Endodermal cell (in vitro differentiated cells): ENCODE measurements around the gene CHD1L. TPM values are rescaled to one million over a fixed set of nuclear protein-coding genes. Genes with fewer than 3 reads are reported as not detected.

Source experiments
- DNase-seq: peaks from one replicate; pipeline ENCODE4 v3.0.0-alpha.2; 2017
- H3K27ac ChIP-seq: 2 replicates; pipeline ENCODE4 v1.5.1; 2013; ENCODE audit warnings: mild to moderate bottlenecking, low read depth, low read length, moderate library complexity
- H3K27me3 ChIP-seq: 2 replicates; pipeline ENCODE4 v1.6.1; 2013; ENCODE audit warnings: mild to moderate bottlenecking, low read length, moderate library complexity; ENCODE audit not compliant: insufficient read depth, control insufficient read depth, poor library complexity, severe bottlenecking
- H3K36me3 ChIP-seq: 2 replicates; pipeline ENCODE4 v1.7.0; 2013; ENCODE audit warnings: mild to moderate bottlenecking, low read length, moderate library complexity; ENCODE audit not compliant: control insufficient read depth, insufficient read depth
- H3K4me1 ChIP-seq: one replicate; pipeline ENCODE4 v1.7.0; 2013; ENCODE audit warnings: low read length; ENCODE audit not compliant: control insufficient read depth, insufficient read depth
- H3K4me3 ChIP-seq: 2 replicates; pipeline ENCODE4 v1.5.1; 2013; ENCODE audit warnings: mild to moderate bottlenecking, low read length, moderate library complexity
- H3K9ac ChIP-seq: 2 replicates; pipeline ENCODE4 v1.6.1; 2013; ENCODE audit warnings: mild to moderate bottlenecking, low read length, moderate library complexity; ENCODE audit not compliant: poor library complexity, severe bottlenecking; ENCODE audit errors: extremely low read depth
- H3K9me3 ChIP-seq: 2 replicates; pipeline ENCODE4 v1.6.1; 2013; ENCODE audit warnings: mild to moderate bottlenecking, low read length, moderate library complexity; ENCODE audit not compliant: control insufficient read depth
- H3K27ac Mint-ChIP-seq: 2 replicates; pipeline ENCODE4 v1.8.0; 2020; ENCODE audit warnings: mixed read lengths
- H3K27me3 Mint-ChIP-seq: 2 replicates; pipeline ENCODE4 v1.8.0; 2021; ENCODE audit warnings: mild to moderate bottlenecking, mixed read lengths; ENCODE audit not compliant: insufficient read depth
- H3K36me3 Mint-ChIP-seq: 2 replicates; pipeline ENCODE4 v1.8.0; 2020; ENCODE audit warnings: low read depth, mixed read lengths
- H3K4me1 Mint-ChIP-seq: 2 replicates; pipeline ENCODE4 v1.8.0; 2020; ENCODE audit warnings: mixed read lengths
- H3K4me3 Mint-ChIP-seq: 2 replicates; pipeline ENCODE4 v1.8.0; 2020; ENCODE audit warnings: mild to moderate bottlenecking, moderate library complexity, mixed read lengths
- H3K9me3 Mint-ChIP-seq: 2 replicates; pipeline ENCODE4 v1.8.0; 2020; ENCODE audit warnings: mild to moderate bottlenecking, mixed read lengths
- CTCF ChIP-seq: fragments of 200-600 bp; sonication (generic); conservative IDR thresholded peaks from 2 replicates; pipeline ENCODE4 v1.5.0; 2021; ENCODE audit warnings: antibody characterized with exemption, mild to moderate bottlenecking
- WGBS, 2 experiments: methylation state at CpG; one replicate each; pipeline versions ENCODE4 v1.1.5 to v1.1.7; 2013; ENCODE audit warnings: missing lambda C conversion rate in 2 of 2, mixed read lengths in 1 of 2; ENCODE audit not compliant: insufficient coverage in 1 of 2, insufficient read length in 1 of 2; 5-methylcytosine and 5-hydroxymethylcytosine counted together
- total RNA-seq, 2 donors: library from RNA; stranded (reverse); fragmentation: NEBNext Ultra II Directional in 1 of 2; extraction: Animal tissue kit (Norgen Biotek cat#: 25700) in 1 of 2; gene quantifications; 2 replicates in 1 of 2; 3 replicates in 1 of 2; pipeline ENCODE4 v1.2.1, GENCODE V29; 2021

The CHD1L gene
- total RNA-seq, 2 donors from 2014 or later, result 112 to 117 TPM

GRCh38 chr1:147273409-147274336, 31.2 kb downstream of the CHD1L start:
- peaks cover 15% of the 10 kb centered on the region for H3K4me1 ChIP-seq
- peak; percentile 81 for TF ChIP-seq CTCF
- H3K4me1 Mint-ChIP-seq, result peaks cover 39% of the 10 kb centered on the region
- DNase-seq, result no peak
- H3K4me3 ChIP-seq, result peak overlapping the region; percentile 33
- peaks cover 87% of the 10 kb centered on the region for H3K36me3 ChIP-seq
- no peak overlapping the region for H3K4me3 Mint-ChIP-seq
- H3K9me3 Mint-ChIP-seq, result no peaks in the 10 kb centered on the region
- H3K27me3 Mint-ChIP-seq, result no peaks in the 10 kb centered on the region
- peak overlapping the region; percentile 76 for H3K27ac Mint-ChIP-seq
- H3K27me3 ChIP-seq, result no peaks in the 10 kb centered on the region
- 79 to 86% methylated on average over 1 to 6 of the region's 6 CpGs for WGBS, 2 experiments
- H3K9me3 ChIP-seq, result no peaks in the 10 kb centered on the region
- H3K27ac ChIP-seq, result no peak overlapping the region
- peaks cover 69% of the 10 kb centered on the region for H3K36me3 Mint-ChIP-seq
- no peak overlapping the region for H3K9ac ChIP-seq

- Mint-ChIP-seq H3K4me1 (peaks cover 3% of the 10 kb centered on the region), H3K4me3 (no peak overlapping the region), H3K9me3 (no peaks in the 10 kb centered on the region), H3K27ac (no peak overlapping the region), H3K36me3 (peaks cover 55% of the 10 kb centered on the region), H3K27me3 (no peaks in the 10 kb centered on the region)
- no peak for TF ChIP-seq CTCF
- H3K27ac ChIP-seq, result no peak overlapping the region
- H3K9ac ChIP-seq, result no peak overlapping the region
- H3K36me3 ChIP-seq, result peaks cover 95% of the 10 kb centered on the region
- no peak for DNase-seq
- 91 to 94% methylated on average over 4 to 5 of the region's 5 CpGs for whole genome bisulfite sequencing, 2 experiments
- no peaks in the 10 kb centered on the region for H3K9me3 ChIP-seq
- H3K4me1 ChIP-seq, result no peaks in the 10 kb centered on the region
- H3K4me3 ChIP-seq, result no peak overlapping the region
- H3K27me3 ChIP-seq, result no peaks in the 10 kb centered on the region
Observed at GRCh38 chr1:147281950-147282349, 39.5 kb downstream of the CHD1L start.

- Histone ChIP-seq H3K9ac (no peak overlapping the region), H3K36me3 (peaks cover 95% of the 10 kb centered on the region)
- peaks cover 57% of the 10 kb centered on the region for H3K36me3 Mint-ChIP-seq
Observed at GRCh38 chr1:147283011-147283410, 40.5 kb downstream of the CHD1L start.

More at GRCh38 chr1:147283011-147283410, 40.5 kb downstream of the CHD1L start:
- Histone ChIP-seq H3K9me3 (no peaks in the 10 kb centered on the region), H3K27ac (no peak overlapping the region), H3K4me3 (no peak overlapping the region), H3K27me3 (no peaks in the 10 kb centered on the region), H3K4me1 (no peaks in the 10 kb centered on the region)
- 82 to 100% methylated on average over 1 of the region's 1 CpG for WGBS, 2 experiments
- no peak for TF ChIP-seq CTCF
- H3K4me3 Mint-ChIP-seq, result no peak overlapping the region
- H3K27ac Mint-ChIP-seq, result no peak overlapping the region
- DNase-seq, result no peak
- H3K9me3 Mint-ChIP-seq, result no peaks in the 10 kb centered on the region
- no peaks in the 10 kb centered on the region for H3K27me3 Mint-ChIP-seq
- peaks cover 3% of the 10 kb centered on the region for H3K4me1 Mint-ChIP-seq
